Measurements from ENCODE around the gene PSMA5.

DNA sequence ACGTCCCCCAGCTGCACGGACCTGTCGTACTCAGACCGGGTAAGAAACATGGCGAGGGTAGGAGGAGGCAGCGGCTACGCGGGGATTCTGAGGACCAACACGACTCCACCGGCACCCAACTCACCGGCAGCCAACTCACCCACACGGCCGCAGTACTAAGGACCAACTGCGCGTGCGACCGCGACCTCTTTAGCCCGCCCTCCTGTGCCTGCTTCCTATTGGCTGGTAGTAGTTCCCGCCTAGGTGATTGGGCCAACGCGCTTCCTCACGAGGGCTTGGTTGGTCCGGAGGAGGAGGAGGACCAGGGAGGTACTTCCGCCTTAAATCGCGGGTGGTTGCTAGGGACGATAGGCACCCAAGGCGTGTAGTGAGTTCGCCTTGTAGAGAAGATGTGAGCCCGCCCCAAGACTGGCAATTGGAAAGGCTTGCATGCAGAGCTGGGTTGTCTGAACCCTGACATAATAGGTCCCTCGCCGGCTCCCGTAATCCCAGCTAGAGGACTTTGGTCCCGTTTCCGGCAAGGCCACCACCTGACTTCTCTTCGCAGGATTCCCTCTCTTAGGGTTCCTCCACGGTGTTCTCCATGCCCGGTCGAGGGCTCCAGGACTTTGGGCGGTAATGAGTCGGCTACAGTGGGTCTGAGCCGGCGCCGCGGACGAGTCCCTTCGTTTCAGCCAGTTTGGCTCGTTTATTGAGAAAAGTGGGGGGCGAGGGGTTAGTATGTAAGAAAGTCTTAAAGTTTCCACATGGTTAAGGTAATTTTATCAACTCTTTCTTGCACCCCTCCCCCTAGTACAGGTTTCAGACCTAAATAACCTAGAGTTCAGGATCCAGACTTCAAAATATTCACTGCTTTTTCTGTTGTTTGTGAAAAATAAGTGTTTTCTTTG lies at the start of gene PSMA5:
- TF ChIP-seq, protein P1, sequence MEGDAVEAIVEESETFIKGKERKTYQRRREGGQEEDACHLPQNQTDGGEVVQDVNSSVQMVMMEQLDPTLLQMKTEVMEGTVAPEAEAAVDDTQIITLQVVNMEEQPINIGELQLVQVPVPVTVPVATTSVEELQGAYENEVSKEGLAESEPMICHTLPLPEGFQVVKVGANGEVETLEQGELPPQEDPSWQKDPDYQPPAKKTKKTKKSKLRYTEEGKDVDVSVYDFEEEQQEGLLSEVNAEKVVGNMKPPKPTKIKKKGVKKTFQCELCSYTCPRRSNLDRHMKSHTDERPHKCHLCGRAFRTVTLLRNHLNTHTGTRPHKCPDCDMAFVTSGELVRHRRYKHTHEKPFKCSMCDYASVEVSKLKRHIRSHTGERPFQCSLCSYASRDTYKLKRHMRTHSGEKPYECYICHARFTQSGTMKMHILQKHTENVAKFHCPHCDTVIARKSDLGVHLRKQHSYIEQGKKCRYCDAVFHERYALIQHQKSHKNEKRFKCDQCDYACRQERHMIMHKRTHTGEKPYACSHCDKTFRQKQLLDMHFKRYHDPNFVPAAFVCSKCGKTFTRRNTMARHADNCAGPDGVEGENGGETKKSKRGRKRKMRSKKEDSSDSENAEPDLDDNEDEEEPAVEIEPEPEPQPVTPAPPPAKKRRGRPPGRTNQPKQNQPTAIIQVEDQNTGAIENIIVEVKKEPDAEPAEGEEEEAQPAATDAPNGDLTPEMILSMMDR (IDR thresholded peaks at IDR 0.05) = no peak
- peak in 2 of 3 donors; percentile 63 to 68 for TF ChIP-seq POLR2AphosphoS5 (IDR thresholded peaks at IDR 0.05)
- TF ChIP-seq EP300 (IDR thresholded peaks at IDR 0.05) = no peak

Data from suprapubic skin (tissue), 4 donors.